NOMO-1 treated with DMSO at 0.1 percent for 48 hours (cell line): ENCODE results near the gene SCD.

ENCODE experiments used
- DNase-seq: peaks from one replicate; lab custom pipeline; 2025; ENCODE audit not compliant: unreplicated experiment; lab: John Stamatoyannopoulos, UW

Gene SCD

DNA sequence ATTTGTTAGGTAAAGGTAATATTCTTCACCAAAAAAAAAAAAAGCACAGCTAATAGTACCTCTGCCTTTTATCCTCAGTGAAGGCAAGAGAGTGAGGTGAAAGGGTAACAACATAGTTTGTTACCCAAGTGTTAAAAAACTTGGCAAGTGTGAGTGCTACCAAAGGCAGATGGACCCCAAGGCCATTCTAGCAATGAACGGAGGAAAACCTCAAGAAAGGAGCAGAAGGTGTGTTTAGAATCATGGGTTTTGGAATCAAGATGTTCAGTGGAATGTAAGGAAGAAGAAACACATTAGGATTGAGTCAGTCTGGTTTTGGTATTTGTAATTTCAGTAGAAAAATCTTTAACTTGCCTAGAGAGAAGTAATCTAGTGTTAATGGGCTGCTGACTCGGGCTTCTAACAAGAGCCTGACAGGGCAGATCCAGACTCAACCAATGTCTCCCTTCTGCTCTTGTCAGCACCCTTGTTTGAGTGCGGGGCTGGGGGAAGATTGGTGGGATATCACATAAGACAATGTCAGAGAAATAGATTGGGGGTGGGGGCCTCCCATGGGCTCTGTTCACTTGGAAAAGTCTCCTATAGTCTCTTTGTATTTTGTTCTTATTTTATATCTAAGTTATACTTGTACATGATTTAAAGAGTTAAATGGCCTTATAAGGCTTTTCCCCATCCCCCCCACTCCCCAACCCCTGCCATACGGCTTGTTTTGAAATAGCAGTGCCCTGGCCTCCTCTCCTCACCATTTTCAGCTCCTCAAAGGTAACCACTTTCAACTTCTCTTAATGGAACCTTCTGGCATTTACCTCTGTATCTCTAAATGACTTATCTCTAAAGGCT, 44.4 kb downstream of the SCD start:
- no peak for DNase-seq

DNA sequence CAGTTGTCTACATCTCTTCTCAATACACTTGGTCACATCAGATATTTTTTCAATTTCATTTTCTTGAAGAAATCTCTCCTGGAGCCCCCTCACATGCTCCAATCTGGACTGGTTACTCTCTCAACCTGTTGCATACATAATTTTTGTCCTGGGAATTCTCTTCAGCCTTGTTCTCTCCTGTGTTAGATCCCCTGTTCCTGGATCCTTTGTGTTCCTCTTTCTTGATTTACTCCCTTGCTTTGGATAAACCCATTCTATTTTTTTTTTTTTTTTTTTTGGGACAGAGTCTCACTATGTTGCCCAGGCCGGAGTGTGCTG, 45.6 kb downstream of the SCD start:
- no peak for DNase-seq

GRCh38 chr10:100395626-100396025, 48.6 kb downstream of the SCD start:
- DNase-seq, result no peak

DNA sequence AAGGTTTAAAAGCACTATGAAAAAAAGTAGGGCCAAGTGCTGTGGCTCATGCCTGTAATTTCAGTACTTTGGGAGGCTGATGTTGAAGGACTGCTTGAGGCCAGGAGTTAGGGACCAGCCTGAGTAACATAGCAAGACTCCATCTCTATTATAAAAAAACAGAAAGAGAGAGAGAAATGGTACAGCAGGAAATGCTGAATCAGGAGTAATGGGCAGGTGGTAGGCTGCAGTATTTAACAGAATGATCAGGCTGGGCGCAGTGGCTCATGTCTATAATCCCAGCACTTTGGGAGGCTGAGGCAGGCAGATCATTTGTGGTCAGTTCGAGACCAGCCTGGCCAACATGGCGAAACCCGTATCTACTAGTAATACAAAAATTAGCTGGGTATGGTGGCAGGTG, 49.6 kb downstream of the SCD start:
- DNase-seq, result no peak

GRCh38 chr10:100401631-100402328, 54.7 kb downstream of the SCD start:
- no peak for DNase-seq

- DNase-seq, result no peak
These were observed 56.7 kb downstream of the SCD start for GRCh38 chr10:100403734-100404133.

GRCh38 chr10:100413173-100413572, 66.1 kb downstream of the SCD start:
- DNase-seq, result no peak
